ENCODE results near the gene PFKP.
A peak's percentile ranks its signal among the peaks of the same experiment; 100 is the strongest.

The PFKP gene

GRCh38 chr10:3172446-3173170 is 105.3 kb downstream of the PFKP start, which contains the start of gene PITRM1:
TSS of gene PITRM1 (minus strand) at chr10:3172782. CDS start at chr10:3172772, 10 bp downstream.
- H3K4me3 ChIP-seq (ENCODE audit: low read depth, low read length): peak within 1 kb of the TSS; percentile 77
- TF ChIP-seq, protein P1, sequence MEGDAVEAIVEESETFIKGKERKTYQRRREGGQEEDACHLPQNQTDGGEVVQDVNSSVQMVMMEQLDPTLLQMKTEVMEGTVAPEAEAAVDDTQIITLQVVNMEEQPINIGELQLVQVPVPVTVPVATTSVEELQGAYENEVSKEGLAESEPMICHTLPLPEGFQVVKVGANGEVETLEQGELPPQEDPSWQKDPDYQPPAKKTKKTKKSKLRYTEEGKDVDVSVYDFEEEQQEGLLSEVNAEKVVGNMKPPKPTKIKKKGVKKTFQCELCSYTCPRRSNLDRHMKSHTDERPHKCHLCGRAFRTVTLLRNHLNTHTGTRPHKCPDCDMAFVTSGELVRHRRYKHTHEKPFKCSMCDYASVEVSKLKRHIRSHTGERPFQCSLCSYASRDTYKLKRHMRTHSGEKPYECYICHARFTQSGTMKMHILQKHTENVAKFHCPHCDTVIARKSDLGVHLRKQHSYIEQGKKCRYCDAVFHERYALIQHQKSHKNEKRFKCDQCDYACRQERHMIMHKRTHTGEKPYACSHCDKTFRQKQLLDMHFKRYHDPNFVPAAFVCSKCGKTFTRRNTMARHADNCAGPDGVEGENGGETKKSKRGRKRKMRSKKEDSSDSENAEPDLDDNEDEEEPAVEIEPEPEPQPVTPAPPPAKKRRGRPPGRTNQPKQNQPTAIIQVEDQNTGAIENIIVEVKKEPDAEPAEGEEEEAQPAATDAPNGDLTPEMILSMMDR (IDR thresholded peaks at IDR 0.05; ENCODE audit: insufficient read depth, low read depth, low read length, missing control alignments): no peak
- peak; percentile 100 for DNase-seq (ENCODE audit: low read depth)

DNA sequence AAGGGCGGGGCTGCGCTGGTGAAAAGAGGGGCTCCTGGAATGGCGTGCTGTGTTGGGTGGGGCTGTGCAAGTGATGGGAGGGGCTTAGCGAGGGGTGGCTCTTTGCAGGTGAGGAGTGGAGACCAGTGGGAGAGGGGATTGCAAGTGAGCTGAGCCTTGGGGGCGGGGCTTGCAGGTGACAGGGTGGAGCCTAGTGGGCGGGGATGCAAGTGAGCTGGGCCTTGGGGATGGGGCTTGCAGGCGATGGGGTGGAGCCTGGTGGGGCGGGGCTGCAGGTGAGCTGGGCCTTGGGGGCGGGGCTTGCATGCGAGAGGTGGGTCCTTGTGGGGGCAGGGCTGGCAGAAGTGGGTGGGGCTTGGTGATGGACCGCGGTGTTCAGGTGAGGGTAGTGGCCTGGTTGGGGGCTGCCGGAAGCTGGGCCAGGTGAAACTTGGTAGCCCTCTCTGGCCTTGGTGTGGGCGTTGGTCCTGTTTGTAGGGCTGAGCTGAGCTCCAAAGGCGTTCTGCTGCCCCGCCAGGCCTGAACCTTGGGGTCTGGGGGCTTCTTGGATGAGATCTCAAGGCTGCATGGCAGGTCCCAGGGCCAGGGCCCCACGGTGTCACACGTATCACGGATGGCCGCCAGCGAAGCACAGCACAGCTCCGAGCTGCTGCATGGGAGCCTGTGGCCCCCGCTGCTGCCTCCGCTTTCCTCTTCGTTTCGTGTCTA is 106.0 kb downstream of the PFKP start:
- H3K4me3 ChIP-seq (ENCODE audit: low read depth, low read length): peak overlapping the region; percentile 49
- peak; percentile 91 for DNase-seq (ENCODE audit: low read depth)
- TF ChIP-seq, protein P1 (IDR thresholded peaks at IDR 0.05; ENCODE audit: insufficient read depth, low read depth, low read length, missing control alignments): no peak

DNA sequence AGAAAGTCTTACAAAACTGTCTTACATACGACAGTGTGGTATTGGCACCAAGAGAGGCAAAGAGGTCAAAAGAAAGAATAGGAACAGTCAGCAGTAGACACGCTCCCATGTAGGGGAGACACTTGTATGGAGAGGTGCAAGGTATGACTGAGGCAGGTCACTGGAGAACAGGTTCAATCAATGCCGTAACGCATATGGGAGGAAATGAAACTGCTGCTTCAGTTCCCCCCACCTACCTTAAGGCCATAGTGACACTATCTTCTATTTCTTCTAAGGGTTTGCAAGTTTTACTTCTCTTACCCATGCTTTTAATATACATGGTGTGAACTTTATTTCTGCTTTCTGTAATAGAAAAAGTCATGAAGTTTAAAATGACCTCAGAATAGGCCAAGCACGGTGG is 110.7 kb downstream of the PFKP start:
- DNase-seq (ENCODE audit: low read depth): no peak
- H3K4me3 ChIP-seq (ENCODE audit: low read depth, low read length): no peak overlapping the region
- TF ChIP-seq, protein P1 (IDR thresholded peaks at IDR 0.05; ENCODE audit: insufficient read depth, low read depth, low read length, missing control alignments): no peak

- TF ChIP-seq, protein P1 (IDR thresholded peaks at IDR 0.05; ENCODE audit: insufficient read depth, low read depth, low read length, missing control alignments): no peak
- DNase-seq (ENCODE audit: low read depth): no peak
- no peak overlapping the region for H3K4me3 ChIP-seq (ENCODE audit: low read depth, low read length)
Measured at GRCh38 chr10:3179174-3179573, 111.8 kb downstream of the PFKP start.

DNA sequence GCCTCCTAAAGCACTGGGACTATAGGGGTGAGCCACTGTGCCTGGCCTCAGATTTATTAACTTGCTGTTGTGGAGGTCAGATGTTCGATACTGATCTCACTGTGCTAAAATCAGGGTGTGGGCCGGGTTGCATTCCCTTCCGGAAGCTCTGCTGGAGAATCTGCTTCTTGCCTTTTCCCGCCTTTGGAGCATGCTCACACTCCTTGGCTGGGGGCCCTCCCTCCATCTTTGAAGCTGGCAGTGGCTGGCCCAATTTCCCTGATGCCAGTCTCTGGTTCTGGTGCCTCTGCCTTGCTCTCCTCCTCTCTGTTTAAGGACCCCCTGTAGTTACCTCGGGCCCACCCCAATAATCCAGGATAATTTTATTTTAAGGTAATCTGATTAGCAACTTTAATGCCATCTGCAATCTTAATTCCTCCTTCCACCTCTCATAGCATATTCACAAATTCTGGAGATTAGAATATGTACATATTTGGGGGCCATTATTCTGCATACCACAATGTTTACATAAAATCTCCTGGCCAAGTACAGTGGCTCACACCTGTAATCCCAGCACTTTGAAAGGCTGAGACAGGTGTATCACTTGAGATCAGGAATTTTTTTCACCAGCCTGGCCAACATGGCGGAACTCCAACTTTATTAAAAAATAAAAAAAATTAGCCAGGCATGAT is 113.1 kb downstream of the PFKP start:
- DNase-seq (ENCODE audit: low read depth): no peak
- TF ChIP-seq, protein P1 (IDR thresholded peaks at IDR 0.05; ENCODE audit: insufficient read depth, low read depth, low read length, missing control alignments): no peak
- no peak overlapping the region for H3K4me3 ChIP-seq (ENCODE audit: low read depth, low read length)

DNA sequence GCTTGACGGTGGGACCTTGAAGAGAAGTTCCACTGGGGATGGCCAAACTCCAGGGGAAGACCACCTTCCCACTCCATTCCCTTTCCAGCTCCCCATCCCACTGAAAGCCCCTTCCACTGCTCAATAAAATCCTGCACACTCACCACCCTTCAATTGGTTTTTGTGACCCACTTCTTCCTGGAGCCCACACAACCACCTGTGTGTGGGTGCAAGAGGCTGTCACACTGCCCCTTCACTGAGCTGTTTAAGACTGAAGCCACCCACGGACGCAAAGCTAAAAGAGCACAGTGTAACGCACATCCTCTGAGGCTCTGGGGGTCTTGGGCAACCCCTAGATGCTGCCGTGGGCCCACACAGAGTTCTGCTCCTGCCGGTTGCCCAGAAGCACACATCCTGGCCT is 118.0 kb downstream of the PFKP start:
- DNase-seq (ENCODE audit: low read depth): no peak
- H3K4me3 ChIP-seq (ENCODE audit: low read depth, low read length): no peak overlapping the region
- TF ChIP-seq, protein P1 (IDR thresholded peaks at IDR 0.05; ENCODE audit: insufficient read depth, low read depth, low read length, missing control alignments): no peak
